Measurements from ENCODE around the gene TNS1. TPM values are rescaled to one million over a fixed set of nuclear protein-coding genes. Genes with fewer than 3 reads are reported as not detected.

Gene TNS1
- total RNA-seq, 1 donor from 2014 or later: 14.5 TPM

DNA sequence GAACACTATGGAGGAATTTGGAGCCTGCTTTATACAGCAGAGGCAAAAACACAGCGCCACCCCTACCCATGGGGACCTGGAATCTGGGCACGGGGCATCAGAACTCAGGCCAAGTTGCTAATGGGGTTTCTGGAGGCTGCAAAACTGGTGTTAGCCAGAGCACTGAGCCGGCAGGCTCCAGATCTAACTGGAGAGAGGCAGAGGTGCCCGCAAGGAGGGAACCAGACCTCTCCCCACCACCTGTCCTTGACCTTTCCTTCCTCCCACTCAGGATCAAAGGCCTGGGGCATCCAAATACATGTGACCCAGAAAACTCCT is 126.6 kb downstream of the TNS1 start:
- no peak for DNase-seq (ENCODE audit: low read depth, low spot score)
- no peak overlapping the region for H3K4me3 Mint-ChIP-seq
- H3K27me3 Mint-ChIP-seq (ENCODE audit: low read depth): no peaks in the 10 kb centered on the region
- TF ChIP-seq, protein P1, sequence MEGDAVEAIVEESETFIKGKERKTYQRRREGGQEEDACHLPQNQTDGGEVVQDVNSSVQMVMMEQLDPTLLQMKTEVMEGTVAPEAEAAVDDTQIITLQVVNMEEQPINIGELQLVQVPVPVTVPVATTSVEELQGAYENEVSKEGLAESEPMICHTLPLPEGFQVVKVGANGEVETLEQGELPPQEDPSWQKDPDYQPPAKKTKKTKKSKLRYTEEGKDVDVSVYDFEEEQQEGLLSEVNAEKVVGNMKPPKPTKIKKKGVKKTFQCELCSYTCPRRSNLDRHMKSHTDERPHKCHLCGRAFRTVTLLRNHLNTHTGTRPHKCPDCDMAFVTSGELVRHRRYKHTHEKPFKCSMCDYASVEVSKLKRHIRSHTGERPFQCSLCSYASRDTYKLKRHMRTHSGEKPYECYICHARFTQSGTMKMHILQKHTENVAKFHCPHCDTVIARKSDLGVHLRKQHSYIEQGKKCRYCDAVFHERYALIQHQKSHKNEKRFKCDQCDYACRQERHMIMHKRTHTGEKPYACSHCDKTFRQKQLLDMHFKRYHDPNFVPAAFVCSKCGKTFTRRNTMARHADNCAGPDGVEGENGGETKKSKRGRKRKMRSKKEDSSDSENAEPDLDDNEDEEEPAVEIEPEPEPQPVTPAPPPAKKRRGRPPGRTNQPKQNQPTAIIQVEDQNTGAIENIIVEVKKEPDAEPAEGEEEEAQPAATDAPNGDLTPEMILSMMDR (conservative IDR thresholded peaks at IDR 0.05): no peak
- H3K27ac Mint-ChIP-seq (ENCODE audit: unreplicated experiment): peak overlapping the region; percentile 48
- H3K9me3 Mint-ChIP-seq: no peaks in the 10 kb centered on the region
- peaks cover 24% of the 10 kb centered on the region for H3K4me1 Mint-ChIP-seq
- no peaks in the 10 kb centered on the region for H3K36me3 Mint-ChIP-seq (ENCODE audit: low read depth)

DNA sequence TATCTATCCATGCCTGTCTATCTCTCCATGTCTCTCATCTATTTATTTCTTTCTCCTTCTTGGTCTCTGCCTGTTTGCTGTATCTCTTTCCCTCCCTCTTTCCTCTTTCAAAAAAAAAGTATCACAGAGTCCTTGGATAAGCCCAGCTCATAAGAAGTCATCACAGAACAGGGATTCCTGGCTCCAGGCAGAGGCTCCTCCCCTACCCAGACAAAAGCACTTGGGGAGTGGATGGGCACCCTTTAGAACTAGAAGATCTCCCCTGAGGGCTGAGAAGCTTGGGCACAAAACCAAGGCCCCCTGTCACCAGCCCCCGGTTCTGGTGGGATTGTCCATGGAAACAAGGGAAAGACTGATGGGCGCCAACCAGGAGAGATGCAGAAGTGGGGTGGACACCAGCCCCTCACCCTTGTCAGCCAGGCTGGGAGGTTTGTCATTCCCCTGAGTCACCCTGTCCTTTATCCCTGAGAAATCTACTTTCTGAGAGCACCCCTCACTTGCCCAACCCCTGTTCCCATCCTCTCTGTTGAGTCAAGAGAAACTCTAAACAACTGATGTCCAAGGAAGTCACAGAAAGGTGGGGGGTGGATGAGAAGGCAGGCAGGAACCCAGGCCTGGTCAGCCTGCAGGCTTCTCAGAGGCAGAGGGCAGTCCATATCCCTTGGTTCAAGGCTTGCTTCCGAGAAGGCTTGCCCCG is 127.1 kb downstream of the TNS1 start:
- Mint-ChIP-seq H3K27ac (ENCODE audit: unreplicated experiment) (no peak overlapping the region), H3K4me3 (no peak overlapping the region), H3K36me3 (ENCODE audit: low read depth) (no peaks in the 10 kb centered on the region), H3K27me3 (ENCODE audit: low read depth) (no peaks in the 10 kb centered on the region), H3K4me1 (peaks cover 22% of the 10 kb centered on the region), H3K9me3 (no peaks in the 10 kb centered on the region)
- DNase-seq (ENCODE audit: low read depth, low spot score): no peak
- TF ChIP-seq, protein P1 (conservative IDR thresholded peaks at IDR 0.05): no peak

DNA sequence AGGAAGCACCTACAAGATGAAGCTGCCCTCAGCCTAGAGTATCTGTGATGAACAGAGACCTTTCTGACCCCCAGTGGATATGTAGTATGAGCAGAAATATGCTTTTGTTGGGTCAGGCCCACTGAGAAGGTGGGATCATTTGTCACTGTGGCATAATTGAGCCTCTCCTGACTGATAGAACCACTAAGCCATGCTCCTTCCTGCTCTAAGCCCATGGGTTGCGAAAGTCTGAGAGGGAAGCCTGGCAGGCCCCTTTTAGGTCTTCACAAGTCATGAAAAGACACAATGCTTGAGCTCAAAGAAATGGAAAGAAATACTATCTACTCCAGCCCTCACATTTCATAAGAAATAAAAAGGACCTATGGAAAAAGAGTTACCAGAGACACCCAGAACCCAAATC is 127.7 kb downstream of the TNS1 start:
- peaks cover 16% of the 10 kb centered on the region for H3K4me1 Mint-ChIP-seq
- no peaks in the 10 kb centered on the region for H3K9me3 Mint-ChIP-seq
- H3K4me3 Mint-ChIP-seq: no peak overlapping the region
- H3K27me3 Mint-ChIP-seq (ENCODE audit: low read depth): no peaks in the 10 kb centered on the region
- H3K27ac Mint-ChIP-seq (ENCODE audit: unreplicated experiment): no peak overlapping the region
- TF ChIP-seq, protein P1 (conservative IDR thresholded peaks at IDR 0.05): no peak
- no peaks in the 10 kb centered on the region for H3K36me3 Mint-ChIP-seq (ENCODE audit: low read depth)
- DNase-seq (ENCODE audit: low read depth, low spot score): no peak

DNA sequence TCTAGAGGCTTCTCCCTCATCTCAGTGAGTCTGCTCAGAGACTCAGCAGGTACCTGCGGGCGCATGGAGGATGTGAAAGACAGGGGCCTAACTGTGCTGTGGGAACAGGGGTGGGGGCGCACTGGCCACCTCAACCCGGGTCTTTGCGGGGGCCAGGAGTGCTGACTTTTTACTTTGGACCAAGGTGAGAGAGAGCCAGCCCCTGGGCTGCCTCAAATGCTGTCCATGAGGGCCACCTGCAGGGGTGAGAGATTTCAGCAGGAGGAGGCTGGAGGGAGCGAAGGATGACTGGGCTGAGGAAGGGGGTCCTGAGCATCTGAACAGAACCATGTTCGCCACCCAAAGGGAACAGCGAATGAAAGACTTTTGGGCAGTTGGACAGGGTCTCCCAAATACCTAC is 129.4 kb downstream of the TNS1 start:
- DNase-seq (ENCODE audit: low read depth, low spot score): no peak
- Mint-ChIP-seq H3K4me1 (peaks cover 14% of the 10 kb centered on the region), H3K4me3 (no peak overlapping the region), H3K27me3 (ENCODE audit: low read depth) (no peaks in the 10 kb centered on the region), H3K9me3 (no peaks in the 10 kb centered on the region), H3K27ac (ENCODE audit: unreplicated experiment) (no peak overlapping the region), H3K36me3 (ENCODE audit: low read depth) (no peaks in the 10 kb centered on the region)
- TF ChIP-seq, protein P1 (conservative IDR thresholded peaks at IDR 0.05): no peak

DNA sequence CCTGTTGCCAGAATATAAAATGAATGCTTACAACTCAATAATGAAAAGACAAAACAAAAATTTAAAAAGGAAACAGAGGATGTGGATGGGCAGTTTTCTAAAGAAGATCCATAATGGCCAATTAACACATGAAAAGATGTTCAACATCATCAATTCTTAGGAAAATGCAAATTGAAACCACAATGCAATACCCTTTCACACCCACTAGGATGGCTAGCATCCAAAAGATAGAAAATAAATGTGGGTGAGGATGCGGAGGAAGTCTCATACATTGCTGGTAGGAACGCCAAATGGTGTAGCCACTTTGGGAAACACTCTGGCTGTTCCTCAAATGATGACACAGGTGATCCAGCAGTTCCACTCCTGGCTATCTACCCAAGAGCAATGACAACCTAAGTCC is 130.5 kb downstream of the TNS1 start:
- Mint-ChIP-seq H3K27me3 (ENCODE audit: low read depth) (no peaks in the 10 kb centered on the region), H3K4me1 (peaks cover 14% of the 10 kb centered on the region), H3K9me3 (no peaks in the 10 kb centered on the region), H3K36me3 (ENCODE audit: low read depth) (no peaks in the 10 kb centered on the region), H3K4me3 (no peak overlapping the region), H3K27ac (ENCODE audit: unreplicated experiment) (no peak overlapping the region)
- DNase-seq (ENCODE audit: low read depth, low spot score): no peak
- TF ChIP-seq, protein P1 (conservative IDR thresholded peaks at IDR 0.05): peak; percentile 44

Data from neural crest cell (in vitro differentiated cells).